22Rv1 (cell line): ENCODE results near the gene LSP1.
"Not testable (repeated sequence)": the region's sequence is repeated elsewhere in the genome, so short reads cannot be mapped to it uniquely, and the experiment has no call there.

Experiments
- H3K27ac ChIP-seq: fragments of 450-650 bp; 2 replicates; pipeline ENCODE4 v1.5.1; 2017
- ZFX ChIP-seq: fragments of 450-650 bp; IDR thresholded peaks from 2 replicates; pipeline ENCODE4 v1.6.1; 2017; ENCODE audit warnings: antibody characterized with exemption, borderline replicate concordance
- TF ChIP-seq, protein P1 (sequence below): fragments of 450-650 bp; IDR thresholded peaks from 2 replicates; pipeline ENCODE4 v1.5.1; 2017; ENCODE audit warnings: mild to moderate bottlenecking

LSP1 gene

GRCh38 chr11:1880746-1881441 is 28.0 kb downstream of the LSP1 start:
- H3K27ac ChIP-seq: no peak overlapping the region
- TF ChIP-seq ZFX: no peak
- TF ChIP-seq, protein P1, sequence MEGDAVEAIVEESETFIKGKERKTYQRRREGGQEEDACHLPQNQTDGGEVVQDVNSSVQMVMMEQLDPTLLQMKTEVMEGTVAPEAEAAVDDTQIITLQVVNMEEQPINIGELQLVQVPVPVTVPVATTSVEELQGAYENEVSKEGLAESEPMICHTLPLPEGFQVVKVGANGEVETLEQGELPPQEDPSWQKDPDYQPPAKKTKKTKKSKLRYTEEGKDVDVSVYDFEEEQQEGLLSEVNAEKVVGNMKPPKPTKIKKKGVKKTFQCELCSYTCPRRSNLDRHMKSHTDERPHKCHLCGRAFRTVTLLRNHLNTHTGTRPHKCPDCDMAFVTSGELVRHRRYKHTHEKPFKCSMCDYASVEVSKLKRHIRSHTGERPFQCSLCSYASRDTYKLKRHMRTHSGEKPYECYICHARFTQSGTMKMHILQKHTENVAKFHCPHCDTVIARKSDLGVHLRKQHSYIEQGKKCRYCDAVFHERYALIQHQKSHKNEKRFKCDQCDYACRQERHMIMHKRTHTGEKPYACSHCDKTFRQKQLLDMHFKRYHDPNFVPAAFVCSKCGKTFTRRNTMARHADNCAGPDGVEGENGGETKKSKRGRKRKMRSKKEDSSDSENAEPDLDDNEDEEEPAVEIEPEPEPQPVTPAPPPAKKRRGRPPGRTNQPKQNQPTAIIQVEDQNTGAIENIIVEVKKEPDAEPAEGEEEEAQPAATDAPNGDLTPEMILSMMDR: no peak

- no peak overlapping the region for H3K27ac ChIP-seq
Observed at GRCh38 chr11:1881442-1882264, 28.8 kb downstream of the LSP1 start.

GRCh38 chr11:1882265-1883238 is 29.7 kb downstream of the LSP1 start:
- no peak overlapping the region for H3K27ac ChIP-seq
- no peak for TF ChIP-seq ZFX
- TF ChIP-seq, protein P1: peak; percentile 94

More at GRCh38 chr11:1881442-1882264, 28.8 kb downstream of the LSP1 start:
- no peak for TF ChIP-seq ZFX
- TF ChIP-seq, protein P1: no peak

DNA sequence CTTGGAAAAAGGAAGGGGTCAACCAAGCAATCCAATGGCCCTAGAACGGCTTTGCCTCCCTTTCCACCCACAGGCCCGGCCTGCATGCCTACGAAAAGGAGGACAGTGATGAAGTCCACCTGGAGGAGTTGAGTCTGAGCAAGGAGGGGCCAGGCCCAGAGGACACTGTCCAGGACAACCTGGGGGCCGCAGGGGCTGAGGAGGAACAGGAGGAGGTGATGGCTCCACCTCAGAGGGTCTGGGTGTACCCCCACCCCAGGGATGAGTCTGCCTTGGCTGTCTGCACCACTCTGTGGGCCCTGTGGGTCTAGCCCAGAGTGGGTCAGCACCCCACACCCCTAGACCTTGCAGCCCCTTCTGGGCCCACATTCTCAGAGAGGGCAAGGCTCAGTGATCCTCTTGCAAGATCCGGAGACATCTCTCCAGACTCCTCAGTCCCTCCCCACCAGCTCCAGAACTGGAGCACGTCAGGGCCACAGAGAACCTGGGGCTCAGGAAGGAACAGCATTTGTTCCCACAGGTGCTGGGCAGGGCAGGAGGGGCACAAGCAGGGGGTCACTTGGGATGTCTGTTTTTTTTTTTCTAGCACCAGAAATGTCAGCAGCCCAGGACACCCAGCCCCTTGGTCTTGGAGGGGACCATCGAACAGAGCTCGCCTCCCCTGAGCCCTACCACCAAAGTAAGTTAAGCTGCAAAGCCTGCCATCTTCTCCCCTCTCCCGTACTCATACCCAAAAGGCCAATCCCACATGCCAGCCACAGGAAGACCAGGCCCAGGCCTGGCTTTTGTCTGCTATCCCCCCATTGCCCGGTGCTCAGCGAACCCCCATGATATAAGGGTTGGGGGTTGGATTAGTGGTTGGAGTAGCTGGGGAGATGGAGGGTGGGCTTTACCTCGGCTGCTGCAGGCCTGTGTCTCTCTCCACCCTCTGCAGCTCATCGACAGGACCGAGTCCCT is 30.7 kb downstream of the LSP1 start:
- TF ChIP-seq, protein P1: no peak
- TF ChIP-seq ZFX: no peak
- no peak overlapping the region for H3K27ac ChIP-seq

GRCh38 chr11:1884303-1884700 is 31.4 kb downstream of the LSP1 start:
- TF ChIP-seq, protein P1: no peak
- TF ChIP-seq ZFX: no peak
- H3K27ac ChIP-seq: no peak overlapping the region

DNA sequence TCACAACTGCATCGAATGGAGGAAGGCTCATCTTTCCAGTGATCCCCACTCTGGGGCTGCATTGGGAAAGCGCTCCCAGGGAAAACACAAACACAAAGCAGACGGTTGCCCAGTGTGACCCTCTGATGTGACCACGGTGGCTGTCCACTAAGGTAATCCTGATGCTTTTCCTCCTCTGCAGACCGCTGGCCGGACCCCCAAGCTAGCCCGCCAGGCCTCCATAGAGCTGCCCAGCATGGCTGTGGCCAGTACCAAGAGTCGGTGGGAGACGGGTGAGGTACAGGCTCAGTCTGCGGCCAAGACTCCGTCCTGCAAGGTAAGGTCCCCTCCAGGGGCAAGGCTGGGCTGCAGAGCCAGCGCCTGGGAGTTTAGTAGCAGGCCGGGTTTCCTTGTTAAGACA is 33.7 kb downstream of the LSP1 start:
- not testable (repeated sequence) for H3K27ac ChIP-seq
